ENCODE results near the gene APCDD1.

GRCh38 chr18:10481831-10482230 lies 27.4 kb downstream of the APCDD1 start:
- TF ChIP-seq CTCF (IDR thresholded peaks at IDR 0.05) (no peak), ELF1 (IDR thresholded peaks at IDR 0.05) (no peak), POLR2AphosphoS5 (IDR thresholded peaks at IDR 0.05; ENCODE audit: low read depth, low read length) (no peak), EP300 (IDR thresholded peaks at IDR 0.05; ENCODE audit: borderline replicate concordance in 1 of 2, low read depth in 1 of 2, low read length in 1 of 2) (no peak), NRF1 (IDR thresholded peaks at IDR 0.05; ENCODE audit: low read depth, low read length) (no peak), RFX5 (IDR thresholded peaks at IDR 0.05; ENCODE audit: low read length) (no peak)
